ENCODE measurements around the gene VIT.

- TF ChIP-seq CTCF (IDR thresholded peaks at IDR 0.05) = no peak
- TF ChIP-seq POLR2A (IDR thresholded peaks at IDR 0.05) = no peak
These were observed 10.5 kb downstream of the VIT start for GRCh38 chr2:36707050-36707449.

Data from Peyer's patch (tissue), 4 donors.